ENCODE data around the gene SLC27A4.

SLC27A4 gene

DNA sequence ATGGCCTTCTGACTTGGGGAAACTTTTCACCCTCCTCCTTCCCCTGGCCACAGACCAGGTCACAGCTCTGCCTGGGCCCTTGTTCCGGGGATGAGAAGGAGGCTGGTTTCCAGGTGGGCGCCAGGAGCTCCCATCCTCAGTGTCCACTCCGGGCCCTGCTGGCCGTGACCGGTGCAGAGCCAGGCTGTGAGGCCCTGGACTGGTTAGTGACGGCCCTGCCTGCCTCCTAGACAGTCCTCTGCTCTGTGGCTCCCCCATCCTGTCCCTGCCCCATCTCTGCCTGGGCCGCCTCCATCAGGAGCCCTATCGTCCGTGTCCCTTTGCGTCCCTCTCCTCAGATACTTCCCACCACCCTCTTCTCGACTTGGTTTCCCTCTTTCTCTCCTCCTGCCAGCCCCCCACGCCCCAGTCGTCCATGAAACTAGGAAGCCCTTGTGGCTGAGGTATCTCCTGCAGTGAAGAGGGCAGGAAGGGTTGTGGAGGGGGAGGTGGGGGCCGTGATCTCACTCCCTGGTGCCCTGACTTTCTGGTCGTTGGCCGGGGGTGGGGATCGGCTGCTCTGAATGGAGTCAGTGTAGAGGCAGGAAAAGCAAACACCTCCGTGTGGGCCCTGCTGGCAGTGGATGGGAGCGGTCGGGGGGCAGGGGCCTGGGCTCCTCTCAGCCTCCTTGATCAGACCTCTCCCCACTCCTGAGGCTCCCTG, 64.9 kb downstream of the SLC27A4 start:
- no peak overlapping the region for H3K4me3 ChIP-seq (replicated peaks; ENCODE audit: low read depth, low read length)
- H3K27me3 ChIP-seq (replicated peaks; ENCODE audit: control insufficient read depth, insufficient read depth, low read length) = no peaks in the 10 kb centered on the region; the same call in none of the 2 replicates
- no peak for DNase-seq (ENCODE audit: extremely low read depth, insufficient read length)
- TF ChIP-seq, protein P1, sequence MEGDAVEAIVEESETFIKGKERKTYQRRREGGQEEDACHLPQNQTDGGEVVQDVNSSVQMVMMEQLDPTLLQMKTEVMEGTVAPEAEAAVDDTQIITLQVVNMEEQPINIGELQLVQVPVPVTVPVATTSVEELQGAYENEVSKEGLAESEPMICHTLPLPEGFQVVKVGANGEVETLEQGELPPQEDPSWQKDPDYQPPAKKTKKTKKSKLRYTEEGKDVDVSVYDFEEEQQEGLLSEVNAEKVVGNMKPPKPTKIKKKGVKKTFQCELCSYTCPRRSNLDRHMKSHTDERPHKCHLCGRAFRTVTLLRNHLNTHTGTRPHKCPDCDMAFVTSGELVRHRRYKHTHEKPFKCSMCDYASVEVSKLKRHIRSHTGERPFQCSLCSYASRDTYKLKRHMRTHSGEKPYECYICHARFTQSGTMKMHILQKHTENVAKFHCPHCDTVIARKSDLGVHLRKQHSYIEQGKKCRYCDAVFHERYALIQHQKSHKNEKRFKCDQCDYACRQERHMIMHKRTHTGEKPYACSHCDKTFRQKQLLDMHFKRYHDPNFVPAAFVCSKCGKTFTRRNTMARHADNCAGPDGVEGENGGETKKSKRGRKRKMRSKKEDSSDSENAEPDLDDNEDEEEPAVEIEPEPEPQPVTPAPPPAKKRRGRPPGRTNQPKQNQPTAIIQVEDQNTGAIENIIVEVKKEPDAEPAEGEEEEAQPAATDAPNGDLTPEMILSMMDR (IDR thresholded peaks at IDR 0.05; ENCODE audit: insufficient read depth, low read length, poor library complexity, severe bottlenecking) = no peak
- H3K36me3 ChIP-seq (ENCODE audit: control insufficient read depth, insufficient read depth, low read length) = no peaks in the 10 kb centered on the region

DNA sequence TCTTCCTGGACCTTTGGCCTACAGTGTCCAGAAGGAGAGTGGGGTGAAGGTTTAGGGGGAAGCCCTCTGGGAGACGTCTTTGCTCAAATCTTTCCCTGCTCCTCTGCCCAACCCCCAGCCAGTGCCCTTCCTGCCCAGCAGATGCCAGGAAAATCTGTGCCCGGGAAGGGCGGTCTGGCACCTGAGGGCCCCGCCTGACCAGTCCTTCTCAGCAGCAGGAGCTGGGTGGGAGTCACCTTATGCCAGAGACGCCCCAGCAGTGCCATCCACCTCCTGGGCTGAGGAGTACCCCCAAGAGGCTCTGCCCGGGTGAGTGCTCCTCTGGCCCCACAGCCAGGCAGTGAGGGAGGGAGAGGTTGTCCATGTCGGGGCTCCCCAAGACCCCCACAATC, 65.4 kb downstream of the SLC27A4 start:
- no peak for DNase-seq (ENCODE audit: extremely low read depth, insufficient read length)
- Histone ChIP-seq H3K36me3 (ENCODE audit: control insufficient read depth, insufficient read depth, low read length) (no peaks in the 10 kb centered on the region), H3K4me3 (replicated peaks; ENCODE audit: low read depth, low read length) (no peak overlapping the region), H3K27me3 (replicated peaks; ENCODE audit: control insufficient read depth, insufficient read depth, low read length) (no peaks in the 10 kb centered on the region; the same call in none of the 2 replicates)
- TF ChIP-seq, protein P1 (IDR thresholded peaks at IDR 0.05; ENCODE audit: insufficient read depth, low read length, poor library complexity, severe bottlenecking) = no peak

DNA sequence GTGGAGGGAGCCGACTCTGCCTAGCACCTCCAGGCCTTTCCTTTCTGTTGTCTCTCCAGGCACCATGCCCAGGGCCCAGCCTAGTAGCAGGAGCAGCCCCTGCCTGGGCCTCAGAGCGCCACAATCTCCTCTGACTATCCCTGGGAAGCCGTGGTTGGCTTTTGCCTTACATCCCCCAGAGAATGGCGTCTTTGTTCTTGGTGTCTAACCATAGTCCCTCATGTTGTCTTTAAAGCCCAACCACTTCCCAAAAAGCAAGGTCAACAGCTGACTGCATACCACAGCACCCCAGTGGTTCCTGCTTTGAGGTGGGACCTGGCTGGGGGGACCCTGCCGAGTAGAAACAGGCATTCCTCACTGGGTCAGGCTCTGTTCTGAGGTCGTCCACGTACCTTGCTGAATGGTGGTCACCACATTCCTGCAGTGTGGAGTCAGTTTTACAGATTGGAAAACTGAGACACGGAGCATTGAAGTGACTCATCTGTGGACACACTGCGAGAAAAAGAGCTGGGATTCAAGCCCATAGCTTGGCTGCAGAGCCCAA, 66.6 kb downstream of the SLC27A4 start:
- H3K36me3 ChIP-seq (ENCODE audit: control insufficient read depth, insufficient read depth, low read length) = no peaks in the 10 kb centered on the region
- no peak for DNase-seq (ENCODE audit: extremely low read depth, insufficient read length)
- H3K4me3 ChIP-seq (replicated peaks; ENCODE audit: low read depth, low read length) = no peak overlapping the region
- no peaks in the 10 kb centered on the region; the same call in none of the 2 replicates for H3K27me3 ChIP-seq (replicated peaks; ENCODE audit: control insufficient read depth, insufficient read depth, low read length)
- TF ChIP-seq, protein P1 (IDR thresholded peaks at IDR 0.05; ENCODE audit: insufficient read depth, low read length, poor library complexity, severe bottlenecking) = no peak

DNA sequence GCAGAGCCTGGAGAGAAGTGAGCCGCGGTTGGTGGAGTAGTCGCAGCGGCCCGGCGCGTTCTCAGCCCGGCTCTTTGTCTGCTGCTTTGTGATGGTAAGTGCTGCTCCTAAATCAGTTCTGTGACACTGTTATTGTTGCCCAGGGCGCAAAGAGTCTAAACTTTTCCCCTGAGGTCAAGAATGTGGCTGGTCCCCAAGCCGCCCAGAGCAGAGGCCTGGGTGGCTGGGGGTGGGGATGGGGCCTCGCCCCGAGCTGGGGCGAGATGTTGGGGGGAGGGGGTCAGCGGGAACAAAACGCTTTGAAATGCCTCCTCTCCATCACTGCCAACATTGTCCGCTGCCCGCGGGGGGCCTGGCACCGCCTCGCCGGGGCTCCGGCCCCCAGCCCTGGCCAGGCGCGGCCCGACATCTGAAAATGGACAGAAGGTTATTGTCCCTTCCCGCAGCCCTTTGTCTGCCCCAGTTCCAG, 68.7 kb downstream of the SLC27A4 start:
- no peak overlapping the region for H3K4me3 ChIP-seq (replicated peaks; ENCODE audit: low read depth, low read length)
- no peaks in the 10 kb centered on the region; the same call in none of the 2 replicates for H3K27me3 ChIP-seq (replicated peaks; ENCODE audit: control insufficient read depth, insufficient read depth, low read length)
- TF ChIP-seq, protein P1 (IDR thresholded peaks at IDR 0.05; ENCODE audit: insufficient read depth, low read length, poor library complexity, severe bottlenecking) = no peak
- H3K36me3 ChIP-seq (ENCODE audit: control insufficient read depth, insufficient read depth, low read length) = no peaks in the 10 kb centered on the region
- no peak for DNase-seq (ENCODE audit: extremely low read depth, insufficient read length)

DNA sequence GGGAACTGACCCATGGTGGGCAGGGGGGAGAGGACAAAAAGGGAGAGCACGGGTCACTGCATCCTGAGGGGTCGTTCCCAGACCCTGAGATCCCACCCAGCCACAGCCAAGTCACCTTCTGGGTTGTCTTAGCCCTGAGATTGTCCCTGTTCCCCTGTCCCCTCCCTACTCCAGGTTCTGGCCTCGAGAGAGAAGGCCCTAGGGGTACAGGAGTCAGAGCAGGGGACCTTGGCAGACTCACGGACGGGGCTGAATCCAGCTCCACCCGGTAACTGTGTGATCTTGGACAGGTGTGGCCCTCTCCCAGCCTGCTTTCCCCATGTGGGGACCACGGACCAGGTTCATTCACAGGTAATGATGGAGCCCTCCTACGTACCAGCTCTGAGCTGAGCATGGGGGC, 69.1 kb downstream of the SLC27A4 start:
- no peak for DNase-seq (ENCODE audit: extremely low read depth, insufficient read length)

More for the DNA sequence above, 69.1 kb downstream of the SLC27A4 start:
- H3K4me3 ChIP-seq (replicated peaks; ENCODE audit: low read depth, low read length) = no peak overlapping the region
- H3K27me3 ChIP-seq (replicated peaks; ENCODE audit: control insufficient read depth, insufficient read depth, low read length) = no peaks in the 10 kb centered on the region; the same call in none of the 2 replicates
- TF ChIP-seq, protein P1 (IDR thresholded peaks at IDR 0.05; ENCODE audit: insufficient read depth, low read length, poor library complexity, severe bottlenecking) = no peak
- H3K36me3 ChIP-seq (ENCODE audit: control insufficient read depth, insufficient read depth, low read length) = no peaks in the 10 kb centered on the region

Measured in GM06990 (cell line).